Liver (tissue), 9 donors: ENCODE data around the gene PPA1. TPM values are rescaled to one million over a fixed set of nuclear protein-coding genes. Genes with fewer than 3 reads are reported as not detected.

Experiments
- DNase-seq: peaks from one replicate; pipeline ENCODE4 v3.0.0-alpha.2; 2017; ENCODE audit warnings: low spot score
- H3K27ac ChIP-seq, 2 donors: one replicate each; pipeline ENCODE4 v1.7.0; 2013; ENCODE audit warnings: inconsistent platforms in 2 of 2, low read length in 2 of 2, control low read depth in 1 of 2, low read depth in 1 of 2, mild to moderate bottlenecking in 1 of 2
- H3K27me3 ChIP-seq, 4 donors: one replicate each; pipeline versions ENCODE4 v1.6.1 to v1.7.0; 2013; ENCODE audit warnings: low read length in 3 of 4, inconsistent platforms in 1 of 4, mild to moderate bottlenecking in 1 of 4, moderate library complexity in 1 of 4; ENCODE audit not compliant: control insufficient read depth in 4 of 4, insufficient read depth in 4 of 4
- H3K36me3 ChIP-seq, 4 donors: one replicate each; pipeline versions ENCODE4 v1.6.1 to v1.7.0; 2013; ENCODE audit warnings: low read length in 3 of 4, mild to moderate bottlenecking in 3 of 4, low read depth in 1 of 4, moderate library complexity in 1 of 4; ENCODE audit not compliant: control insufficient read depth in 4 of 4, insufficient read depth in 3 of 4
- H3K4me1 ChIP-seq, 4 donors: one replicate each; pipeline versions ENCODE4 v1.6.1 to v1.7.0; 2013; ENCODE audit warnings: low read length in 3 of 4, mild to moderate bottlenecking in 3 of 4, moderate library complexity in 1 of 4; ENCODE audit not compliant: control insufficient read depth in 4 of 4, insufficient read depth in 4 of 4
- H3K4me3 ChIP-seq, 3 donors: one replicate each; pipeline versions ENCODE4 v1.6.1 to v1.7.0; 2013; ENCODE audit warnings: low read length in 3 of 3, control low read depth in 1 of 3, low read depth in 1 of 3, mild to moderate bottlenecking in 1 of 3
- H3K9ac ChIP-seq, 2 donors: one replicate each; pipeline ENCODE4 v1.7.0; 2013; ENCODE audit warnings: low read length in 2 of 2, mild to moderate bottlenecking in 2 of 2, moderate library complexity in 2 of 2, control low read depth in 1 of 2, low read depth in 1 of 2
- H3K9me3 ChIP-seq, 4 donors: one replicate each; pipeline versions ENCODE4 v1.6.1 to v1.7.0; 2013; ENCODE audit warnings: low read length in 3 of 4; ENCODE audit not compliant: control insufficient read depth in 4 of 4
- EGR1 ChIP-seq, 2 donors: IDR thresholded peaks; 2 replicates each; pipeline ENCODE4 v1.6.1; 2016 to 2018; ENCODE audit warnings: antibody characterized with exemption in 2 of 2, low read depth in 2 of 2
- FOXA1 ChIP-seq: IDR thresholded peaks from 2 replicates; pipeline ENCODE4 v1.6.1; 2016; ENCODE audit warnings: antibody characterized with exemption
- GABPA ChIP-seq, 2 donors: IDR thresholded peaks in 1 of 2; conservative IDR thresholded peaks in 1 of 2; 2 replicates each; pipeline ENCODE4 v1.6.1; 2016; ENCODE audit warnings: antibody characterized with exemption in 2 of 2, mild to moderate bottlenecking in 1 of 2, moderate library complexity in 1 of 2
- HNF4A ChIP-seq, 2 donors: conservative IDR thresholded peaks; 2 replicates each; pipeline ENCODE4 v1.6.1; 2016; ENCODE audit warnings: antibody characterized with exemption in 2 of 2, mild to moderate bottlenecking in 2 of 2
- HNF4G ChIP-seq: IDR thresholded peaks from 2 replicates; pipeline ENCODE4 v1.6.1; 2016; ENCODE audit warnings: antibody characterized with exemption
- JUND ChIP-seq, 2 donors: IDR thresholded peaks; 2 replicates each; pipeline ENCODE4 v1.6.1; 2016; ENCODE audit warnings: antibody characterized with exemption in 2 of 2
- NR2F2 ChIP-seq: IDR thresholded peaks from 2 replicates; pipeline ENCODE4 v1.6.1; 2016; ENCODE audit warnings: antibody characterized with exemption
- RAD21 ChIP-seq, 2 donors: IDR thresholded peaks; 2 replicates each; pipeline ENCODE4 v1.6.1; 2016; ENCODE audit warnings: antibody characterized with exemption in 2 of 2, mild to moderate bottlenecking in 2 of 2
- RXRA ChIP-seq, 2 donors: IDR thresholded peaks; 2 replicates each; pipeline ENCODE4 v1.6.1; 2017 to 2018; ENCODE audit warnings: antibody characterized with exemption in 2 of 2, mild to moderate bottlenecking in 1 of 2
- SP1 ChIP-seq: IDR thresholded peaks from 2 replicates; pipeline ENCODE4 v1.6.1; 2018; ENCODE audit warnings: antibody characterized with exemption, mild to moderate bottlenecking
- TAF1 ChIP-seq: conservative IDR thresholded peaks from 2 replicates; pipeline ENCODE4 v1.6.1; 2016; ENCODE audit warnings: antibody characterized with exemption, mild to moderate bottlenecking
- YY1 ChIP-seq: IDR thresholded peaks from 2 replicates; pipeline ENCODE4 v1.6.1; 2016; ENCODE audit warnings: antibody characterized with exemption, mild to moderate bottlenecking
- WGBS: extraction: QIAGEN DNeasy Blood & Tissue Kit; methylation state at CpG from one replicate; pipeline ENCODE4 v1.1.7; 2013; 5-methylcytosine and 5-hydroxymethylcytosine counted together
- polyA plus RNA-seq, 2 donors: library from polyadenylated mRNA; stranded (reverse) in 1 of 2; unstranded in 1 of 2; fragments of 200-250 nt in 1 of 2; fragments of >200 nt in 1 of 2; fragmentation: Nextera tagmentation in 1 of 2; extraction: Ambion mirVana in 1 of 2; gene quantifications; one replicate each; pipeline versions ENCODE4 v1.2.1 to v1.2.3, GENCODE V29; 2013 to 2015
- total RNA-seq, 2 donors: library from RNA; depleted of rRNA; stranded (reverse); fragments of >200 nt; gene quantifications; one replicate each; pipeline ENCODE4 v1.2.3, GENCODE V29; 2014
- TF ChIP-seq, protein P1 (sequence below): IDR thresholded peaks from 2 replicates; pipeline ENCODE4 v1.6.1; 2016; ENCODE audit warnings: antibody characterized with exemption
- TF ChIP-seq, protein P2 (sequence below): IDR thresholded peaks from 2 replicates; pipeline ENCODE4 v1.6.1; 2016; ENCODE audit warnings: antibody characterized with exemption
- TF ChIP-seq, protein P3 (sequence below): IDR thresholded peaks from 2 replicates; pipeline ENCODE4 v1.6.1; 2016; ENCODE audit warnings: antibody characterized with exemption, mild to moderate bottlenecking
- TF ChIP-seq, protein P4 (sequence below): IDR thresholded peaks from 2 replicates; pipeline ENCODE4 v1.6.1; 2016; ENCODE audit warnings: antibody characterized with exemption
- TF ChIP-seq, protein P5 (sequence below): fragments of 150-350 bp; IDR thresholded peaks from 2 replicates; pipeline ENCODE4 v1.5.1; 2017; ENCODE audit warnings: improper control_type of control experiment, low read depth, low read length; ENCODE audit not compliant: missing input control
- donor health status: healthy.
- donor health status: healthy.
- donor health status: healthy.
- donor health status: healthy.
- donor health status: healthy.

PPA1 gene
- total and polyA plus RNA-seq, 4 donors: 91.1 to 111 (median 99.4) TPM

DNA sequence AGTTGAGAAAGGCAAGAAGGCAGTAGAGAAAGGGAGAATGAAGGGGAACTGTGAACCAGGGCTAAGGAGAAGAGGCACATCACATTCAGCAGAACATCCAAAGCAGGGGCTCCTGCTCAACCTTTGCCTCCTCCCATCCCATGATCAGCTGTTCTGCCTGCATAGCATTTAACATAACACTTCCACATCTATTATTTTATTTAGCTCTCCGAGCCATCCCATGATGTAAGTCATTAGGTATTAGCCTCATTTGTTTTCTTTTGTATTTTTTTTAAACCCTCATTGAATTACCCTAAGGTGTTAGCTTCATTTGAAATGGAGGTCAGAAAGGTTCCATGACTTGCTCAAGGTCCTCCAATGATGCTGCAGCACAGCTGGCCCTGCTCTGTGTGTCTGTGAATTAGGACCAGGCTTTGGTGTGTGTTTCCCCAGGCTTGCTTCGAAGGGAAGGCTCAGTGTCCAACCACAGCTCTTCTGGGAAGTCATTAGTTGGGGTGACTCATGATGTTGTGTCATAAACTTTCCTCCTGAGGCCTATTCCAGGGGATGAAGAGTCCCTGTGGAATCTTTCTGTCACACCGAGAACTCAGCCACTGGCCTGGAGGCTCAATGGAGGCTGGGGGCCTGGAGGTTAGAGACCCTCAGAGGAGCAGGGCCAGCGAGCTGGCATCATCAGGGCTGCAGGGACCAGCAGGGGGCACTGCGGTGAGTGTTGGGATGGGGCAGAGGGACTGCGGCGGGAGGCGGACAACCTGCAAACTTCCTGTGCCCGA lies 34.1 kb upstream of the PPA1 start:
- Histone ChIP-seq H3K36me3 (no peaks in the 10 kb centered on the region), H3K4me3 (no peak overlapping the region), H3K4me1 (no peaks in the 10 kb centered on the region), H3K9me3 (no peaks in the 10 kb centered on the region), H3K9ac (no peak overlapping the region), H3K27ac (no peak overlapping the region), H3K27me3 (peaks cover 0 to 2% (median 0%) of the 10 kb centered on the region in 4 donors)
- no peak for DNase-seq
- WGBS: 71% methylated on average over 9 of the region's 9 CpGs
- TF ChIP-seq, protein P1, sequence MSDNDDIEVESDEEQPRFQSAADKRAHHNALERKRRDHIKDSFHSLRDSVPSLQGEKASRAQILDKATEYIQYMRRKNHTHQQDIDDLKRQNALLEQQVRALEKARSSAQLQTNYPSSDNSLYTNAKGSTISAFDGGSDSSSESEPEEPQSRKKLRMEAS: no peak
- TF ChIP-seq RAD21 (IDR thresholded peaks at IDR 0.05): peak in 1 of 2 donors; percentile 25

DNA sequence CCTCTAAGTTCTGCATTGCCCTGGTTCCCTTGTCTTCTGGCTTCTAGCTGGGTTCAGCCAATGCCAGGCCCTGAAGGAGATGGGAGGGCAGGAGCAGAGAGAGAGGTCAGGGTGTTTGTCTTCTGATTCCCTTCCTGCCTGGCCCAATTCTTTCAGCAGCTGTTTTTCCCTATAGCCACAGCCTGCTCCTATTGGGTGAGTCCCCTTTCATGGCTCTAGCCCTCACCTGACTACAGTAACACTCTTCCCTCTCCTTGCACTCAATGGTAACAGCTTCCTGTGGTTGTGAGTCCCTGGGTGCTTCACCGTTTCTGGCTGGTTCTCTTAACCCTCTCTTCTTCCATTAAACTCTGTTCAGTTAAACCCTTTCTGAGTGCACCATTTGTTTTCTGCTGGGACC lies 33.5 kb upstream of the PPA1 start:
- peaks cover 0 to 2% (median 0%) of the 10 kb centered on the region in 4 donors for H3K27me3 ChIP-seq
- H3K27ac ChIP-seq: no peak overlapping the region
- no peak overlapping the region for H3K9ac ChIP-seq
- no peaks in the 10 kb centered on the region for H3K4me1 ChIP-seq
- no peaks in the 10 kb centered on the region for H3K9me3 ChIP-seq
- no peaks in the 10 kb centered on the region for H3K36me3 ChIP-seq
- 78% methylated on average over 1 of the region's 1 CpG for WGBS
- H3K4me3 ChIP-seq: no peak overlapping the region
- no peak for TF ChIP-seq HNF4G
- no peak for TF ChIP-seq GABPA (IDR thresholded peaks at IDR 0.05 in 1 of 2, conservative IDR thresholded peaks at IDR 0.05 in 1 of 2)
- TF ChIP-seq, protein P2, sequence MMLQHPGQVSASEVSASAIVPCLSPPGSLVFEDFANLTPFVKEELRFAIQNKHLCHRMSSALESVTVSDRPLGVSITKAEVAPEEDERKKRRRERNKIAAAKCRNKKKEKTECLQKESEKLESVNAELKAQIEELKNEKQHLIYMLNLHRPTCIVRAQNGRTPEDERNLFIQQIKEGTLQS: no peak
- TF ChIP-seq RAD21 (IDR thresholded peaks at IDR 0.05): no peak
- TF ChIP-seq RXRA (IDR thresholded peaks at IDR 0.05): no peak
- TF ChIP-seq YY1: no peak
- TF ChIP-seq NR2F2: no peak
- TF ChIP-seq, protein P1: no peak
- TF ChIP-seq, protein P3, sequence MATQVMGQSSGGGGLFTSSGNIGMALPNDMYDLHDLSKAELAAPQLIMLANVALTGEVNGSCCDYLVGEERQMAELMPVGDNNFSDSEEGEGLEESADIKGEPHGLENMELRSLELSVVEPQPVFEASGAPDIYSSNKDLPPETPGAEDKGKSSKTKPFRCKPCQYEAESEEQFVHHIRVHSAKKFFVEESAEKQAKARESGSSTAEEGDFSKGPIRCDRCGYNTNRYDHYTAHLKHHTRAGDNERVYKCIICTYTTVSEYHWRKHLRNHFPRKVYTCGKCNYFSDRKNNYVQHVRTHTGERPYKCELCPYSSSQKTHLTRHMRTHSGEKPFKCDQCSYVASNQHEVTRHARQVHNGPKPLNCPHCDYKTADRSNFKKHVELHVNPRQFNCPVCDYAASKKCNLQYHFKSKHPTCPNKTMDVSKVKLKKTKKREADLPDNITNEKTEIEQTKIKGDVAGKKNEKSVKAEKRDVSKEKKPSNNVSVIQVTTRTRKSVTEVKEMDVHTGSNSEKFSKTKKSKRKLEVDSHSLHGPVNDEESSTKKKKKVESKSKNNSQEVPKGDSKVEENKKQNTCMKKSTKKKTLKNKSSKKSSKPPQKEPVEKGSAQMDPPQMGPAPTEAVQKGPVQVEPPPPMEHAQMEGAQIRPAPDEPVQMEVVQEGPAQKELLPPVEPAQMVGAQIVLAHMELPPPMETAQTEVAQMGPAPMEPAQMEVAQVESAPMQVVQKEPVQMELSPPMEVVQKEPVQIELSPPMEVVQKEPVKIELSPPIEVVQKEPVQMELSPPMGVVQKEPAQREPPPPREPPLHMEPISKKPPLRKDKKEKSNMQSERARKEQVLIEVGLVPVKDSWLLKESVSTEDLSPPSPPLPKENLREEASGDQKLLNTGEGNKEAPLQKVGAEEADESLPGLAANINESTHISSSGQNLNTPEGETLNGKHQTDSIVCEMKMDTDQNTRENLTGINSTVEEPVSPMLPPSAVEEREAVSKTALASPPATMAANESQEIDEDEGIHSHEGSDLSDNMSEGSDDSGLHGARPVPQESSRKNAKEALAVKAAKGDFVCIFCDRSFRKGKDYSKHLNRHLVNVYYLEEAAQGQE: no peak
- TF ChIP-seq TAF1: no peak
- TF ChIP-seq EGR1 (IDR thresholded peaks at IDR 0.05; ENCODE audit: low read depth in 2 of 2): no peak
- no peak for TF ChIP-seq SP1
- TF ChIP-seq FOXA1: no peak
- no peak for DNase-seq

DNA sequence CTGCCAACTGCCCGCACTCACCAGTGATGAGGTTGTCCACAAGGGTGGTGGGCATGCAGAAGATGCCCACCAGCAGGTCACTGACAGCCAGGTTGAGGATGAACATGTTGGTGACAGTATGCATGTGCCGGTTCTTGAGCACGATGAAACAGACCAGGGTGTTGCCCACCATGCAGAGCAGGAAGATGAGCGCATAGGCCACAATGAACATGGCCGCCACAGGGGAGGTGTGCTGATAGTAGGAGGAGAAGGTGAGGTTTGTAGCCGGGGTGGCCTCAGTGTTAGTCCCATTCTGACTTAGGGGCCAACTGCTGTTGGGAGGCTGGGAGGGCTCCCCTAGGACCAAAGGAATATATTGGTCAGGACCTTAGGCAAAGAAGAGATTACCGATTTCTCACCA lies 32.8 kb upstream of the PPA1 start:
- DNase-seq: no peak
- Histone ChIP-seq H3K36me3 (no peaks in the 10 kb centered on the region), H3K9me3 (no peaks in the 10 kb centered on the region), H3K27me3 (peaks cover 0 to 2% (median 0%) of the 10 kb centered on the region in 4 donors), H3K9ac (no peak overlapping the region), H3K27ac (no peak overlapping the region), H3K4me3 (no peak overlapping the region), H3K4me1 (no peaks in the 10 kb centered on the region)
- WGBS: 98% methylated on average over 7 of the region's 7 CpGs
- TF ChIP-seq HNF4G: no peak
- TF ChIP-seq, protein P4, sequence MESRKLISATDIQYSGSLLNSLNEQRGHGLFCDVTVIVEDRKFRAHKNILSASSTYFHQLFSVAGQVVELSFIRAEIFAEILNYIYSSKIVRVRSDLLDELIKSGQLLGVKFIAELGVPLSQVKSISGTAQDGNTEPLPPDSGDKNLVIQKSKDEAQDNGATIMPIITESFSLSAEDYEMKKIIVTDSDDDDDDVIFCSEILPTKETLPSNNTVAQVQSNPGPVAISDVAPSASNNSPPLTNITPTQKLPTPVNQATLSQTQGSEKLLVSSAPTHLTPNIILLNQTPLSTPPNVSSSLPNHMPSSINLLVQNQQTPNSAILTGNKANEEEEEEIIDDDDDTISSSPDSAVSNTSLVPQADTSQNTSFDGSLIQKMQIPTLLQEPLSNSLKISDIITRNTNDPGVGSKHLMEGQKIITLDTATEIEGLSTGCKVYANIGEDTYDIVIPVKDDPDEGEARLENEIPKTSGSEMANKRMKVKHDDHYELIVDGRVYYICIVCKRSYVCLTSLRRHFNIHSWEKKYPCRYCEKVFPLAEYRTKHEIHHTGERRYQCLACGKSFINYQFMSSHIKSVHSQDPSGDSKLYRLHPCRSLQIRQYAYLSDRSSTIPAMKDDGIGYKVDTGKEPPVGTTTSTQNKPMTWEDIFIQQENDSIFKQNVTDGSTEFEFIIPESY: no peak
- no peak for TF ChIP-seq NR2F2
- no peak for TF ChIP-seq JUND (IDR thresholded peaks at IDR 0.05)
- TF ChIP-seq, protein P2: no peak
- no peak for TF ChIP-seq YY1
- TF ChIP-seq HNF4A (conservative IDR thresholded peaks at IDR 0.05): no peak
- TF ChIP-seq, protein P5, sequence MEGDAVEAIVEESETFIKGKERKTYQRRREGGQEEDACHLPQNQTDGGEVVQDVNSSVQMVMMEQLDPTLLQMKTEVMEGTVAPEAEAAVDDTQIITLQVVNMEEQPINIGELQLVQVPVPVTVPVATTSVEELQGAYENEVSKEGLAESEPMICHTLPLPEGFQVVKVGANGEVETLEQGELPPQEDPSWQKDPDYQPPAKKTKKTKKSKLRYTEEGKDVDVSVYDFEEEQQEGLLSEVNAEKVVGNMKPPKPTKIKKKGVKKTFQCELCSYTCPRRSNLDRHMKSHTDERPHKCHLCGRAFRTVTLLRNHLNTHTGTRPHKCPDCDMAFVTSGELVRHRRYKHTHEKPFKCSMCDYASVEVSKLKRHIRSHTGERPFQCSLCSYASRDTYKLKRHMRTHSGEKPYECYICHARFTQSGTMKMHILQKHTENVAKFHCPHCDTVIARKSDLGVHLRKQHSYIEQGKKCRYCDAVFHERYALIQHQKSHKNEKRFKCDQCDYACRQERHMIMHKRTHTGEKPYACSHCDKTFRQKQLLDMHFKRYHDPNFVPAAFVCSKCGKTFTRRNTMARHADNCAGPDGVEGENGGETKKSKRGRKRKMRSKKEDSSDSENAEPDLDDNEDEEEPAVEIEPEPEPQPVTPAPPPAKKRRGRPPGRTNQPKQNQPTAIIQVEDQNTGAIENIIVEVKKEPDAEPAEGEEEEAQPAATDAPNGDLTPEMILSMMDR: no peak
